Stimulated activated naive CD4-positive, alpha-beta T cell treated with Interleukin-2 at 50 U/mL for 16 hours (primary cell): ENCODE measurements around the gene GPBP1L1.
"Not testable (repeated sequence)": the region's sequence is repeated elsewhere in the genome, so short reads cannot be mapped to it uniquely, and the experiment has no call there.

Experiments
- DNase-seq: peaks from one replicate; lab custom pipeline; 2025; lab: John Stamatoyannopoulos, UW

The GPBP1L1 gene

DNA sequence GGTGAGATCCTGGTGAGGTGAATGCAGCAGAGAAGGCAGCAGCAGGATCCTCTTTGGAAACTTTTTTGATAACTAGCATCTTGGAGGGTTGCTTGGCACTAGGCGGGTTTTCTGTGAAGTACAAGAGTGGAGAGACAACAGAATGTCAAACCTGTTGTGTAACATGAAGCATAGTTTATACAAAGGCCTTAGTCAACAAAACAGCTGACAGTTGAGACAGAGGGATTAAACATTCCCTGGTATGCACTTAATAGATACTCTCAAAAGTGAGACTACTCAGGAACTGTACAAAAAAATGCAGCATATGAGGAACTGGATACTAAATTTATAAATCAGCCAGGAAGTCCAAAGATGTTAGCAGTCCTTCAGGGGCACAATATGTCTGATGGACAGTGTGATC, 46.0 kb downstream of the GPBP1L1 start:
- no peak for DNase-seq

DNA sequence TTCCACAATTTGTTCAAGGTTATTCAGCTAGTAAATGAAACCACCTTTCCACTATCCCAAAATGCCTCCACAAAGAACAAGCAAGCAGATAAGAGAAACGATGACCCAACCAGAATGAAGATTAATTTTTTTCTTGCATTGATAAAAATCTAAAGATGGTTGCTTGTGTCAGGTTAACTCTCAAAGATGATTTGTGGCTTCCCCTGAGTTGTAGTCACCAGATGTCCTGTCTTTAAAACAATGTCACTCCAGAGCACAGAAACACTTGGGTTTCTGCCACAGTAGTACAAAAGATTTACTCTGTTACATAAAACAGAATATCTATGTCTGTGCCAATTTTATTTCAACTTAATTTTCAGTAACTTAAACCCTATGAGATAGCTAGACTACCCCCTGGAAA, 51.1 kb downstream of the GPBP1L1 start:
- DNase-seq = no peak

DNA sequence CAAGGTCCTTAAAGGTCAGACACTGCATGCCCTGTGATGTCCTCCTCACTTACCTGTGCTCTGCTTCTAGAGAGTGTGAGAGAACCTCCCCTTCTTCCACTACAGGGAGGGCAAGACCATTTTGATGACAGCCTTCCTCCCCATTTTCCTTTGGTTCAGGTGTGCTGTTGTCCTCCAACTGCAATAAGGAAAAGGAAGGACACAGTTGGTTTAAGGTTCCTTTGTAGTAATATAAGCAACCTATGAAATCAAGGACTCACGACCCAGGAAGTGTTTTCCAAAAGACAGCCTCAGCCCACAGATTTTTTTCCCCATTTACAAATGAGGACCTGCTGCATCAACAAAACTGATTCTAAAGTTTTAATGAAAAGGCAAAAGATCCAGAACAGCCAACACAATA, 55.9 kb downstream of the GPBP1L1 start:
- no peak for DNase-seq

DNA sequence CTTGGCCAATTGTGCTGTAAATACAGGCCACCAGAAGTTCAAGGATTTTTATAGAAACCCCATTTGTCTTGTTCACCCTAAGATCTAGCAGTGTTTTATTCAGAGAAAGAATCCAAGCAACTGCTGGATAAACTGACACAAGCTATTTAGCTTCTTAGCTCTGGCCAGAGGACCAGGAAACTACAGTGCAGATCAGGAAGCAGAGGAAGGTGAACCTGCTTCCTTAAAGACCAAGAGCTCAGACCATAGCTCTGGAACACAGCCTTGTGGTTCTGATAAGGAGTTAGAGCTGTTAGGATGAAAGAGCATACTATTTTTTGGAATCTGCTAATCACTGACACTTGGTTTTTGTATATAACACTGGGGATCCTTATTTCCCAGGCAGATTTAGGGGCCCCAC, 57.3 kb downstream of the GPBP1L1 start:
- no peak for DNase-seq

DNA sequence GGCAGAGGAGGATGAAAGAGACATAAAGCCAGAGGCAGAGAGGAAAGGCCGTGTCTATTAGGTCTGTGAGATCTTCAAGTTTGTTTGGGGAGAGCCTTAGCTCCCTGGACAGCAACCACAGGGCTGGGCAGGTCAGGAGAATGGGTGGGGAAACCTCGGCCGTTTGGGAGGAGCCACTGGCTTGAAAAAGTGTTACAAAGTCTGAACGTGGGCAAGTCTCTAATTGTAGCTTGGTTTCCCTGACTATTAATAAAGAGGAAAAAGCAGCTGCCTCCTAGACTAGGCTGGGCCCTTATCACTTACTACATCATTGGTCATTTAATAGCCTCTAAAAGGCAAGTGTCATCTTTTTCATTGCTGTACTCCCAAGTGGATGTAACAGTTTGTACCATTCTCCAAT, 62.4 kb downstream of the GPBP1L1 start, which contains the start of gene CCDC17:
CCDC17 (minus strand) TSS at position 83 of the 400 bp plus-strand sequence. CDS start 145 bp downstream, outside the sequence.
- no peak for DNase-seq

DNA sequence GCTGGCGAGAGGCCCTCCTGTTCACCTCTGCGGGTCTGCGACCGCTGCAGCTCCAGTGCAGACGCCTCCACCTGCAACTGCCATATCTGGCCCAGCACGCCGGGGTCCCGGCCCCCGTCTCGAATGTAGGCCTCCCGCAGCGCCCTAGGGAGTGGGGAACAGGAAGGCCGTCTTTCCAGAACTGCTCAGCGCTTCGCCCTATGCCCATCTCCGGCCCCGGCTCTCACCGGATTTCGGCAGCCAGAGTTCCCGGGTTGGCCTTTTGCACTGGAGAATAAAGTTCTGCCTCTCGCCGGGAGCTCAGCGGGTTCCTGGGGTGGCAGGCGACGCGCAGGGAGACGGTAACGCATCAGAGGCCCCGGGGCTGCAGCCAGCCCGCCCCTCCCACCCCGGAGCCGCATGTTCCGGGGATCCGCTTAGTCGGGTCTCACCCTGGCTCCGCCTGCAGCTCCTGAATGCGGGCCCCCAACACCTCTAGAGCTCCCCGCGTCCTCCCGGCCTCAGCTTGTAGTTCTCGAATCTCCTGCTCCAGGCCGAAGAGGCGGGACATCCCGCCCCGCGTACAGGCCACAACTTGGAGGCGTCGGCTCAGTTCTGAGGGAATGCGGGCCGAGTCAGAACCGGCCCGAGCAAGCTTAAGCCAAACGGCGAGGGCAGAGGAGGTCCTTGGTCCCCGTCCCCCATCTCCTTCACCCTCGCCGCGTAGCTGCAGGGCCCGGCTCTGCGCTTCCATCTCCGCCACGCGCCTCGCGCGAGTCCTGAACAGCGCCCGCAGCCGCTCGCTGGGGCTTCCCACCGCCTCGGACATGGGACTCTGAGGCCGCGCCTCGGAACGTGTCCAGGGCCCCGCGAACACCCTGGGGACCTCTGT, 63.6 kb downstream of the GPBP1L1 start:
- no peak for DNase-seq

DNA sequence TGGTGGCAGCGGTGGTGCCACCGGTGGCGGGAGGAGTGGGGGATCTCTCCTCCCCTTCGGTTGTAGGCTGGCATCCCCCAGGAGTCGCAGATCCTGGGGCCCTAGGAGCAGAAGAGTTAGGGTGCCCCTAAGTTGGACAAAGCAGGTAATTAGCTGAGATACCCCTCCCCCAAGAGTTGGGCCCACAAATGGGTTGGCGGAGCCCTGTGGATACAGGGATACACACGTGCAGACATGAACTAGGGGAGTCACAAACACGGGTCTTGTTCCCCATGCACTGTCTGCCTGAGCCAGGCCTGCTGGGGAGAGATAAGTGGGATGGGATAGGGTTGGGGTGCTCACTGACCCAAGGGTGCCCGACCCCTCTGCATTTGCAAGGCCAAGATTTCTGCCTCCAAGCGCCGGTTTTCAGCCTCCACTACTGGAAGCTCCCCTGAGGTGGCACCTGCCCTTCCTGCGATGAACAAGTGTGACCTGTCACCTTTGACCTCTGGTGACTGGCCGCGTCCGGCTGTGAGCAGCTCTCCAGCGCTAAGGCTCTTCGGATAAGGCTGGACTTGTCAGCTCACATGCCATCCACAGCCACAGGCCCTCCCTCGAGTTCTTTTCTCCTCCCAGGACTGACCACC, 64.3 kb downstream of the GPBP1L1 start:
- no peak for DNase-seq

DNA sequence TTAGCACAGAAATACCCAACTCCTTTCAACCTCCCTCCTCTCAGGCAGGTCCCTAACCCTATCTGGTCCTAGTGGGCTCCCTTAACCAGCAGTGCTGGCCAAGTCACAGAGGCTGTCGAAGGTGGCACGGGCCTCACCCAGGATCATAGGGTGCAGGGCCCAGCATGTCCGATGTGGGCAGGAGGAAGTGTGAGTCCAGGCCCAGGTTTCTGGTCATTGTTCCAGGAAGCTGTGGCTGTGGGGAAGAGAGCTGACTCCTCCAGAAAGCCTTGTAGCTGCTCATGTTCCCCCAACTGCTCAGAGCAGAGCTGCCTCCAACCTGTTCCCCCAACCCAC, 64.9 kb downstream of the GPBP1L1 start:
- DNase-seq = no peak

DNA sequence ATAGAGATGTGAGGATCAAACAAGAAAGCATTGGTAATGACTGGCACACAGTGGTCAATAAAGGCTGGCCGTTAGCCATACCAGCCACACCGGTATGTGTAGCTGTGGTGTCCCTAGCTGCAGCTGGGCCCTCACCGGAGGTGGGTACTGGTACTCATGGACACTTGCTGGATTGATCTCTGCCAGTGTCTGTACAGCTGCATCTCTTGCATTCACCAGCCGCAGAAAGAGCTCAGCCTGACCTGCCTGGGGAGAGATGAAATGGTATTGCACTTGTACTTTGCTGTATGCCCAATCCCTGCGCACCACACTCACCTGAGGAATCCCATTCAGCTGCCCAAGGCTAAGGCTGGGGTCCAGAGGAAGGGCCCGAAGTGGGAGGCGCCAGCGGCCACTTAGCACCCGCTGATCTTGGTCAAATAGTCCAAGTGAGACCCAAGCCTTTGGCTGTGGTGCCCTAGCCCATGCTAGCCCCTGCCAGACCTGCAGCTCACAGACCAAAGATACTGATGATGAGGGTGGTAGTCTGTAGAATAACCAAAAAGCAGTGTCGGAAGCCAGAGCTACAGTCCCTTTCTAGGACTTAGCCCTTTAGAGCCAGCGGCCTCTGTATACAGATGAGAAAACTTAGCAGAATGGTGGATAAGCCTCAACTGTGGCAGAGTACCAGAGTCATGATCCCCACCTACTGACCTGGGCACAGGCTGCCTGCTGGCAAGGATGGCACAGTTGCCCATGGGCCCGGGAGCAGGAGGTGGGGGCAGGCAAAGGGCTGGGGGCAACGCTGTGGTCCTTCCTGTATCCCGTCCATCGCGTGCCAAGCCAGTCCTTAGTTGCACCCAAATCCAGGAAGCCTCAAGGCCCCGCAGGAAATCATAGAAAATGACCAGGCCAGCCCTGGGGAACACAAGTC, 65.5 kb downstream of the GPBP1L1 start:
- DNase-seq = no peak

DNA sequence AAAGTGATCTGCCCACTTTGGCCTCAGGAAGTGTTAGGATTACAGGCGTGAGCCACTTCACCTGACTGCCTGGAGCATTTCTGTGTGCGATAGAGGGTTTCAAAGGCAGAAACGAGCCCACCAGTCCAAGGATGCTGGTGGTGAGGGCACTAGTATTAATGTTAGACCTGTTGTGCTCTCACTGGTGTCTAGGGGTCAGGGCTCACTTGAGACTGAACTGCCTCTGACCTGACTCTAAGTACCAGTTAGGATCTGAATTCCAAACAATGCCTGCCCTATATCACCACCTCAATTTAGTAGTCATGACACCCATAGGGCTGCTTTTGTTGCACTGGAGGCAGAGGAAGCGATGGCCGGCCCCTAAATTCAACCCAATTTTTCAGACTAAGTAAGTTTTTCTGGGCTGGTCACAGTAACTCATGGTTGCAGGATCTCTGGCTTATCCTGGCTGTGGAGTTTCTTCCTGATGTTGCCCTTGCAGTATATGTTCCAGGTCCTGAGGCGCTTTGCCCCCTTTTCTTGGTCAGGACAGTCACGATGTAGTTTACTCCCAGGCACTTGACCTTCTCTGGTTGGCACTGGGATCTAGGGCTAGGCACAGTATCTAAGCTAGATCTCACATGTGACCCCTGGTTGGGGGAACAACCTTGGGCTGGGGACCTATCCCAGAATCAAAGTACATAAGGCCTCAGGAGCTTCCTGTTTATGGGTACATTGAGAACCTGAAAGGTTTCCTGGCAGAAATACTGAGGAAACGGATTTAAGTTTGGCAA, 67.0 kb downstream of the GPBP1L1 start:
- no peak for DNase-seq

DNA sequence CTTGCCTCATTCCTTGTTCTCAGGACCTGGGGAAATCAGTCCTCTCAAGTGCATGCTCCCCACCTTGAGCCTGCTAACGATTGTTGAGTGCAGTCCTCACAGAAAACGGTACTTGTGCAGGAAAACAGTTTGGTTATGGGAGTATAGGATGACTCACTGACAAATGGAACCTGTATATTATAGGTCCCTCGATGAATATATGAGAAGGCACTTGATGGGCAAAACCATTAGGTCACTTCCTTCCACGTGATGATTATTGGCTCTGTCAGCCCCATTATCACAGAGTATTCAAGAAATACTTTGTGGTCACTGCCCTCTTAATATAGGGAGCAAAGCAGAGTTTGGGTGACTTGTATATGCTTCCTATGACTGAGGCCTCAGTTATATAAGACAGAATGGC, 68.7 kb downstream of the GPBP1L1 start:
- no peak for DNase-seq

DNA sequence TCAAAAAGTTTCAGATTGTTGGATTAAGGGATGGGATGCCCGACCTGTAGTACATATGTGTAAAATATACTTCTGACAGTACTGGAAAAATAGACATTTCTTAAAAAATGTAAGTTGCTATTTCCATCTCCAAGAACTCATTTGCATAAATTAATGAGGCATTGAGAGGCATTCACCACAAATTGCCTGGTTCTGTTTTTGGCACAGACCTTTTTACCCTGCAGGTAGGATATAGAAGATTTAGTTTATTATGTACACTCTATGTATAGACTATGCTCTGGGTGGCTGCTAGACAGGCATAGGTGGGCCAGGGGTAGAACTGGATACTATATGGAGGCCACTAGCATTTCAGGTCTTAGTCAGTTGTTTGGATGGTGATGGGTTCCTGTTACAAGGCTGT, 70.4 kb downstream of the GPBP1L1 start:
- DNase-seq = no peak

DNA sequence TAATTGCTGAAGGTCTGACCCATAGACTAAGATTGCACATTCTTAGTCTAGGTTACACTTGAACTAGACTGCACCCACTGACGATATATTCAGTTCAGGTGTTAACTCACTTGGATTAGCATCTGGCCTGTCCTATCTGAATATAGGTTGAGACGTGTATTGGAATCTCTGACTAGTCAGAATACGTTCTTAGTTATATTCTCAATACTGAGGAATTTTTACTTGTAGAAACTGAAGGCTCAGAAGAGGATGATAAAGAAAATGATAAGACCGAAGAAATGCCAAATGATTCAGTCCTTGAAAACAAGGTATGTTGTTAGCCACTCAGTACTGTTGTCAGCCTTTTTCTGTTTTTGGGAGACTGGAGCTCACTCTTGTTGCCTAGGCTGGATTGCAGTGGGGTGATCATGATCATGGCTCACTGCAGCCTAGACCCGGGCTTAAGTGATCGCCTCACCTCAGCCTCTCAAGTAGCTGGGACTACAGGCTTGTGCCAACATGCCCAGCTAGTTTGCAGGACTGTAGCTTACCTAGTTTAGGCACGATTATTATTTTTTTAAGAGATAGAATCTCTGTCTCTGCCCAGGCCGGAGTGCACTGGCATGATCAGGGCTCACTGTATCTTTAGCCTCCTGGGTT, 73.3 kb downstream of the GPBP1L1 start:
- DNase-seq = no peak

DNA sequence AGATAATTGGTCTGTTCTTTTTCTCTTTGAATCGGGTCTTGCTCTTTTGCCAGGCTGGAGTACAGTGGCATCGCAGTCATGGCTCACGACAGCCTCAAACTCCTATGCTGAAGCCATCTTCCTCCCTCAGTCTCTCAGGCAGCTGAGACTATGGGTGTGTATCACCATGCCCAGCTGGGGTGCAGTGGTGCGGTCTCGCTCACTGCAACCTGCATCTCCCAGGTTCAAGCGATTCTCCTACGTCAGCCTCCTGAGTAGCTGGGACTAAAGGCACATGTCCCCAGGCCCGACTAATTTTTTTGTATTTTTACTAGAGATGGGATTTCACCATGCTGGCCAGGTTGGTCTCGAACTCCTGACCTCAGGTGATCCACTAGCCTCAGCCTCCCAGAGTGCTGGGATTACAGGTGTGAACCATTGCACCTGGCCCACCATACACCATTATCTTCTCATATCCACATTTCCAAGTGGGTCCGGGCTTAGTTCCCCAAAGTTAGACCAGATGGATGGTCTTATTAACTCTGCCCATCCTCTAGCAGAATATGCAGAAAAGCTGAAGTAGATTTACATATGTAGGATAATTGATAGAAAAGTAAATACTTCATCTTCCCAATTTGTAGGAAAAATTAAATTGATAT, 75.6 kb downstream of the GPBP1L1 start:
- DNase-seq = no peak

DNA sequence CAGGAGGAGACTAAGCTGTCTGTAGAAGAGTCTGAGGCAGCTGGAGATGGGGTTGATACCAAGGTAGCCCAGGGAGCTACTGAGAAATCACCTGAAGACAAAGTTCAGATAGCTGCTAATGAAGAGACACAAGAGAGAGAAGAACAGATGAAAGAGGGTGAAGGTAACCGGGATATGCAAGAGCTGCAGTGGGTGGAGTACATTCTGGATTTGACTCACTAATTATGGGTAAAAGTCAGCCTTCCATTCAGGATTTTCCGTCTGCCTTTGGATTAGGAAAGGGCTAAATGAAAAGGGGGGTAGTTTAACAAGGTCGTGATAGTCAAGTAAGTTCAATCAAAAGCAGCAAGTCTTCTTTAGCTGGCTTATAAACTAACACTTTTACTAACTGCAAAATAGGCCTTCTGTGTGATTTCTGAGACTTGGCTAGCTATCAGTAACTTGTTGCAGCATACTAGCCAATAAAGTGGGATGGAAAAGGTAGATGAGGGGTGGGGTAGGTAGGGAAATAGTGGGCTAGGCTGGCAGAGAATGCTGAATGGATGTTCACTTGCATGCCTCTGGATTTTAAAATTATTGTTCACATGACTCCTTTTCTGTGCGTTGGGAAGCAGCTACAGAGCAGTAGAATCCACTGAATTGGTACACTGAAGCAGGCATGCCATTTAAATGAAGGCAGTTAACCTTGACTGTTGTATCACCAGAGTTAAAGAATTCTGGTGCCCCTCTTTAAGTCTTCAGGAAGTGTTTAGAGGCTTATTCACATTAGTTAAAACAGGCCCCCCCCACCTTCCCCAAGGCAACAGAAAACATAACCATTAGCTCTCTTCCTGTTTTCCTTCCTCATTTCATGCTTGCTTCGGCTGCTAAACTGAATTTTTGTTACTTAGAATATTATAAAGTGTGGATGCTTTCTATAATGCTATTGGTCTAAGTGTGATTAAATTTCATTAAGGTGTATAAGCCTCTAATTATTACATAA, 77.9 kb downstream of the GPBP1L1 start:
- DNase-seq = no peak

DNA sequence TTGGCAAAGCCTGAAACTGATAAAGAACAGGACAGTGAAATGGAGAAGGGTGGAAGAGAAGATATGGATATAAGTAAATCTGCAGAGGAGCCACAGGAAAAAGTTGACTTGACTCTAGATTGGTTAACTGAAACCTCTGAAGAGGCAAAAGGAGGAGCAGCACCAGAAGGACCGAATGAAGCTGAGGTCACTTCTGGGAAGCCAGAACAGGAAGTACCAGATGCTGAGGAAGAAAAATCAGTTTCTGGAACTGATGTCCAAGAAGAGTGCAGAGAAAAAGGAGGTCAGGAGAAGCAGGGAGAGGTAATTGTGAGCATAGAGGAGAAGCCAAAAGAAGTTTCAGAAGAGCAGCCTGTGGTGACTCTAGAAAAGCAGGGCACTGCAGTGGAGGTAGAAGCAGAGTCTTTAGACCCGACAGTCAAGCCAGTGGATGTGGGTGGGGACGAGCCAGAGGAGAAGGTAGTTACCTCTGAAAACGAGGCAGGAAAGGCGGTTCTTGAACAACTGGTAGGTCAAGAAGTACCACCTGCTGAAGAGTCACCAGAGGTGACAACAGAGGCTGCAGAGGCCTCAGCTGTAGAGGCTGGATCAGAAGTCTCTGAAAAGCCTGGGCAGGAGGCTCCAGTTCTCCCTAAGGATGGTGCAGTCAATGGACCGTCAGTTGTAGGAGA, 78.8 kb downstream of the GPBP1L1 start:
- no peak for DNase-seq

DNA sequence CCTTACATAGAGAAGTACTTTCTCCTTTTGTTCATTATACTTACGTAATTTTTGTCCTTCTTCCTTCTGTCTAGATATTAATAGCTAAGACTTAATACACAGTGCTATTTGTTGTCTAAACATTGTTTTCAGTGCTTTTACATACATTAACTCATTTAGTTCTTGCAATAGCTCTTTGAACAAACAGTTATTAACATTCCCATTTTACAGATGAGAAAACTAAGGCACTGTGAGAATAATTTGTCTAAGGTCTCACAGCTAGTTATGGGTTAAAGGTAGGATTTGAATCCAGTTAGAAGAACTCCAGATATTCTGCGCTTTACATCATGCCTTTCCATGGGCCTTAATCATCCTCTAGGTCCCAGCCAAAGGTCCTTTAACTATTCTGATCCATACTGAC, 82.1 kb downstream of the GPBP1L1 start:
- no peak for DNase-seq

DNA sequence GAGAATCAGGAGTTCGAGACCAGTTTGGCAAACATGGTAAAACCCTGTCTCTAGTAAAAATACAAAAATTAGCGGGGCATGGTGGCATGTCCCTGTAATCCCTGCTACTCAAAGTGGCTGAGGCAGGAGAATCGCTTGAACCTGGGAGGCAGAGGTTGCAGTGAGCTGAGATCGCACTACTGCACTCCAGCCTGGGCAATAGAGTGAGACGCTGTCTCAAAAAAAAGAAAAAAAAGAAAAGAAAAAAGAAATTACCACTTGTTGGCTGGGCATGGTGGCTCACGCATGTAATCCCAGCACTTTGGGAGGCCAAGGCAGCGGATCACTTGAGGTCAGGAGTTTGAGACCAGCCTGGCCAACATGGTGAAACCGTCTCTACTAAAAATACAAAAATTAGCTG, 89.6 kb downstream of the GPBP1L1 start:
- DNase-seq = not testable (repeated sequence)

DNA sequence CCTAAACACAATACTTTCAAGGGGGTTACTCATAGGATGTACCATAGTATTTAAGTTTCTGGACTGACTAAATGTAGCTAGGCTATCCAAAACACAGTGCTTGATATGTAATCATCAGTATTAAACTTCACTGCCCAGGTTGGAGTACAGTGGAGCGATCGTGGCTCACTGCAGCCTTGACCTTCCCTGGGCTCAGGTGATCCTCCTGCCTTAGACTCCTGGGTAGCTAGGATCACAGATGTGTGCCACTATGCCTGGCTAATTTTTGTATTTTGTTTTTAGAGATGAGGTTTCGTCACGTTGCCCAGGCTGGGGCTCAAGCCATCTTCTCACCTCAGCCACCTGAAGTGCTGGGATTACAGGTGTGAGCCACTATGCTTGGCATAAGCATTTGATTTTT, 91.9 kb downstream of the GPBP1L1 start:
- no peak for DNase-seq
